Adipocyte (in vitro differentiated cells): Measurements from ENCODE around the gene ATP2A3.
A peak's percentile ranks its signal among the peaks of the same experiment; 100 is the strongest.

Source experiments
- DNase-seq: peaks from one replicate; pipeline ENCODE4 v3.0.0-alpha.2; 2015; ENCODE audit warnings: low read depth
- H3K27me3 ChIP-seq: replicated peaks from 2 replicates; pipeline ENCODE4 v1.7.0; 2013; ENCODE audit warnings: mild to moderate bottlenecking, low read length, moderate library complexity; ENCODE audit not compliant: control insufficient read depth, insufficient read depth
- H3K36me3 ChIP-seq: 2 replicates; pipeline ENCODE4 v1.7.0; 2013; ENCODE audit warnings: low read length, mild to moderate bottlenecking, moderate library complexity; ENCODE audit not compliant: control insufficient read depth, insufficient read depth, severe bottlenecking
- H3K4me1 ChIP-seq: 2 replicates; pipeline ENCODE4 v1.7.0; 2013; ENCODE audit warnings: mild to moderate bottlenecking, low read length, moderate library complexity; ENCODE audit not compliant: control insufficient read depth, insufficient read depth
- H3K4me3 ChIP-seq: 2 replicates; pipeline ENCODE4 v1.7.0; 2013; ENCODE audit warnings: mild to moderate bottlenecking, low read length, moderate library complexity
- H3K9ac ChIP-seq: 2 replicates; pipeline ENCODE4 v1.7.0; 2013; ENCODE audit warnings: mild to moderate bottlenecking, low read length, moderate library complexity
- H3K9me3 ChIP-seq: 2 replicates; pipeline ENCODE4 v1.7.0; 2013; ENCODE audit warnings: mild to moderate bottlenecking, low read length, moderate library complexity; ENCODE audit not compliant: control insufficient read depth

ATP2A3 gene

GRCh38 chr17:3969963-3970362, 5.7 kb upstream of the ATP2A3 start:
- Histone ChIP-seq H3K36me3 (no peaks in the 10 kb centered on the region), H3K9ac (no peak overlapping the region), H3K4me3 (no peak overlapping the region), H3K9me3 (peaks cover 7% of the 10 kb centered on the region), H3K27me3 (peaks cover 44% of the 10 kb centered on the region), H3K4me1 (no peaks in the 10 kb centered on the region)
- DNase-seq = no peak

- H3K36me3 ChIP-seq = no peaks in the 10 kb centered on the region
- no peak overlapping the region for H3K9ac ChIP-seq
- peaks cover 47% of the 10 kb centered on the region for H3K27me3 ChIP-seq
- H3K4me1 ChIP-seq = no peaks in the 10 kb centered on the region
- no peaks in the 10 kb centered on the region for H3K9me3 ChIP-seq
- DNase-seq = no peak
- H3K4me3 ChIP-seq = no peak overlapping the region
Observed at GRCh38 chr17:3968886-3969524, 4.8 kb upstream of the ATP2A3 start.

GRCh38 chr17:3968015-3968414, 3.8 kb upstream of the ATP2A3 start:
- Histone ChIP-seq H3K27me3 (peaks cover 47% of the 10 kb centered on the region), H3K9me3 (no peaks in the 10 kb centered on the region), H3K4me1 (no peaks in the 10 kb centered on the region), H3K36me3 (no peaks in the 10 kb centered on the region), H3K4me3 (no peak overlapping the region), H3K9ac (no peak overlapping the region)
- DNase-seq = no peak

- Histone ChIP-seq H3K4me1 (no peaks in the 10 kb centered on the region), H3K9ac (no peak overlapping the region), H3K9me3 (no peaks in the 10 kb centered on the region), H3K36me3 (no peaks in the 10 kb centered on the region), H3K4me3 (no peak overlapping the region), H3K27me3 (peaks cover 47% of the 10 kb centered on the region)
- DNase-seq = no peak
Observed at GRCh38 chr17:3966720-3967363, 2.6 kb upstream of the ATP2A3 start.

GRCh38 chr17:3965118-3965800, 1.0 kb upstream of the ATP2A3 start:
- peak; percentile 34 for DNase-seq
- Histone ChIP-seq H3K9ac (no peak overlapping the region), H3K9me3 (no peaks in the 10 kb centered on the region), H3K27me3 (peaks cover 44% of the 10 kb centered on the region), H3K36me3 (no peaks in the 10 kb centered on the region), H3K4me1 (peaks cover 4% of the 10 kb centered on the region), H3K4me3 (no peak overlapping the region)

DNA sequence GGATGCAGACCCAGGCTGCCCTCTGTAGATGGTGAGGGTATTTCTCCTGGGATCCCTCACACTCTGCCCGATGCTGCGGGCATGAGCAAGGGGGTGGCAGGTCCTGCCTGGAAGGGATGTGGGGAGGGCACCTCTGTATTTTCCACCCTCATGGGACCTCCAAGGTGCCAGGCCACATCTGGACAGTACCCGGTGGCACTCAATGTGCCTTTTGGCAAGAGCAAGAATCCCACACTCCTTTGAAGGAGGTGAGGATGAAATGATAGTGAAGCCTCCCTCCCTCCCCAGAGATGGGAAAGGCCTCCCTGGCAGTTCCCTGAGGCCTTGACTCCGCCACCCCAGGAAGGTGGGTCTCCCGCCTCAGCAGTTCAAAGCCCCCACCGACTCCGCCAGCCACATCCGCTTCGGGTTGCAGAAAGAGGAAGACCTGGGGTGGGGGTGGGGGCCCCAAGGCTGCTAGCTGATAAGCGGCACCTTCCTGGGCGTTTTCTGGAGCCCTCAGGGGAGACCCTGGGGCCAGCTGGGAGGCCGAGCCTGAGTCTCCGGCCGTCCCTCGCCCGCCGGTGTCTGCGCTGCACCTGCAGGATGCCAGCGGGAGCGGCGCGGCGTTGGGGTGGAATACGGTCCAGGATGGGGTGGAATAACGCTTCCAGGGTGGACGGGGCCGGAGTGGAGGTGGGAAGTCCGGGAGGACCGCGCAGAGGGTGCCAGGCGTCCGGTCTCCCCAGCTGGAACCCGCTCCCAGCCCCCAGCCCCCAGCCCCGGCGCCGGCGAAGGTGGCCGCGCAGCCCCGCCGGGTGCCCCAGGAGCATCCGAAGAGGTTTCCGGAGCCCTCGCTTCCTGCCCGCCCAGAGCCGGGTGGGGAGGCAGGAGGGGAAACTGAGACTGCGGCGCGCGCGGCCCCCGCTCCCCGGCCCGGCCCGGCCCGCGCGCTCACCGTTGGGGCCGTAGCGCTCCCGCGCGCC, 718 bp downstream of the ATP2A3 start:
- H3K9ac ChIP-seq = no peak overlapping the region
- no peaks in the 10 kb centered on the region for H3K36me3 ChIP-seq
- peaks cover 4% of the 10 kb centered on the region for H3K4me1 ChIP-seq
- peaks cover 42% of the 10 kb centered on the region for H3K27me3 ChIP-seq
- no peaks in the 10 kb centered on the region for H3K9me3 ChIP-seq
- H3K4me3 ChIP-seq = no peak overlapping the region
- DNase-seq = no peak

DNA sequence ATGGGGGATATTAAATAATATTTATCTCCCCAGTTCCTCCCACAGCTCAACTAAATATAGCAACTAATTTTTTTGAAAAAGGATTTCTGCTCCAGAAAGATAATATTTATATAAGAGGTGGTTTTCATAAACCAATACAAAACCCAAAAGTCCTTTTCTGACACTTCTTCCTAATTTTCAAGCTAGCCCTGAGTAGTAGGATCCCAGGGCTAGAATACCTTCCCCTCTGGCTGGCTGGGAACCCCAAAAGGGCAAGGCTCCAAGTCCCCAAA, 1.3 kb downstream of the ATP2A3 start:
- no peak overlapping the region for H3K9ac ChIP-seq
- no peak for DNase-seq
- H3K36me3 ChIP-seq = no peaks in the 10 kb centered on the region
- no peaks in the 10 kb centered on the region for H3K9me3 ChIP-seq
- H3K4me1 ChIP-seq = peaks cover 4% of the 10 kb centered on the region
- no peak overlapping the region for H3K4me3 ChIP-seq
- H3K27me3 ChIP-seq = peaks cover 38% of the 10 kb centered on the region

DNA sequence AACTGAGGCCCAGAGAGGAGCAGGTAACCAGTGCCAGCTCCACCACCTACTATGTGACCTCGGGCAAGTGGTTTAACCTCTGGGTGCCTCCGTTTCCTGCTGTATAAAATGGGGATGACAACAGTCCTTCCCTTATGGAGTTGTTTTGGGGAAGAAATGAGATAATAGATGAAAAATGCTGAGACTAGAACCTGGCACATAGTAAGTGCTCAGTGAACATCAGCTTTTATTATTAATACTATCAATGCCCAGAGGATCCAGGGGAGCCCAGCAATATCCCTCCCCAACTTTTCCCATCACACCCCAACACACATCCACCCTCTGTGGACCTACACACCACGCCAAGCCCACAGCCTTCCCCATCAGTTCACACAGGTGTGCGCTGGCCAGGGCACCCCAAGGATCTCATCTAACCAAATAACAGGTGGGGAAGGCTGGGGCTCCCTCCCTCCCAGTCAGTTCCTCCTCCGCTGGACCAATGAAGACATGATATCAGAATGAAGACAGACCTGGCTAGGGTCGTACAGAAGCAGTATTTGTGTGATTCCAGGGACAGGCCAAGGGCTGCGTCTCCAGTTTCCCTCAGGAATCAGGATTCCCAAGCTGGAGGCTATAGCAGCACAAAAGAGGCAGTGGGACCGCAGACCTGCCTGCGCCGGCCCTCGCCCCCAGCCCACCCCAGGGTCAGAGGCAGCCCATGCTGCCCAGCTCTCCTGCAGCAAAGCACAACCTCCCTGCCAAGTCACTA, 1.8 kb downstream of the ATP2A3 start:
- H3K27me3 ChIP-seq = peaks cover 33% of the 10 kb centered on the region
- H3K9me3 ChIP-seq = no peaks in the 10 kb centered on the region
- peaks cover 4% of the 10 kb centered on the region for H3K4me1 ChIP-seq
- no peak overlapping the region for H3K9ac ChIP-seq
- no peaks in the 10 kb centered on the region for H3K36me3 ChIP-seq
- no peak for DNase-seq
- no peak overlapping the region for H3K4me3 ChIP-seq

DNA sequence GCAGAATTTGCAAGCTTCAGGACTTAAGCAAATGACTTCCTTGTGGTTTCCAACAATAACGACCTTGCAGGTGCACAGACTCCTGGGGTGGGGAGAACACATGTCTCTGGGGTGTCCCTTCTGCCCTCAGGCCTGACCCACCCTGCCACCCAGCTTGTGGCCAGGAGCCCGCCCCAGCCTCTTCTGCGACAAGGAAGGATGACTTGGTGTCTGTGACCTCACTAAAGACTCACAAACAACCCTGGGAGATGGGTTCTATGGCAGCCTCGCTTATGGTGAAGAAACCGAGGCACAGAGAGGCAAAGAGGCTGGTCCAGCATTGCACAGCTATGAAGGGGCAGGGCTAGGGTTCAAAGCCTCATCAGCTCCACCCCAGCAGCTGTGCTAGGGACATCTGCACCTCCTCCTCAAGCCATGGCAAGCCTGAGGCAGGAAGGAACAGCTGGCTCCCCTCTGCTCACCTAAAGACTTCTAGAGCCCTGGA, 2.6 kb downstream of the ATP2A3 start:
- no peak for DNase-seq
- H3K9ac ChIP-seq = no peak overlapping the region
- no peaks in the 10 kb centered on the region for H3K9me3 ChIP-seq
- no peaks in the 10 kb centered on the region for H3K36me3 ChIP-seq
- no peak overlapping the region for H3K4me3 ChIP-seq
- H3K4me1 ChIP-seq = peaks cover 4% of the 10 kb centered on the region
- peaks cover 31% of the 10 kb centered on the region for H3K27me3 ChIP-seq

DNA sequence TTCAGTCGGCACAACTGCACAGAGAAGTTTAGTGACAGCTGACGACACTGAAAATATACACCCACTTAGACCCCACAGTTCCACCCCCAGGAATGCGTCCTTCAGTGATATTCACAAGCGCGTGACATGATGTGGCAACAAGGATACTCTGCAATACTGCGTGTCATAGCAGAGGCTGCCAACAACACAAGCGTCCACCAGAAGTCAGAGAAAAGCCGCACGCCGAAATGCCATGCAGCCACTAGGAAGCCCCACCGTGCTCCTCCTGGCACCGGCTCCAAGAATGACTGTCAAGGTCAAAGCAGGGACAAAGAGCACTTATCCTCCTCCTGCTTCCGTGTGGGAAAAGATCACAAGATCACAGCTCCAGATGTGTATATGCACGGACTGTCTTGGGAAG, 3.5 kb downstream of the ATP2A3 start:
- Histone ChIP-seq H3K36me3 (no peaks in the 10 kb centered on the region), H3K9me3 (no peaks in the 10 kb centered on the region), H3K27me3 (peaks cover 28% of the 10 kb centered on the region), H3K9ac (no peak overlapping the region), H3K4me3 (no peak overlapping the region), H3K4me1 (peaks cover 4% of the 10 kb centered on the region)
- DNase-seq = no peak
